Calu3 (cell line): Measurements from ENCODE around the gene GABRD. TPM values are rescaled to one million over a fixed set of nuclear protein-coding genes. Genes with fewer than 3 reads are reported as not detected.

Experiments
- BruUV-seq: library from RNA; stranded (reverse); fragments of 400-500 nt; replicated peaks from 2 replicates; lab custom pipeline; 2021; lab: Mats Ljungman, UMichigan
- CTCF ChIA-PET: fragments of 300-600 bp; sonication (Branson Sonifier 250); formaldehyde crosslinking; loops from one replicate; lab custom pipeline; 2022; ENCODE audit warnings: antibody characterized with exemption; lab: Charles Lee
- DNase-seq: peaks from one replicate; pipeline ENCODE4 v3.0.0; 2022
- H3K27ac Mint-ChIP-seq: one replicate; pipeline ENCODE4 v1.8.0; 2022; ENCODE audit warnings: mixed read lengths; ENCODE audit not compliant: unreplicated experiment
- H3K27me3 Mint-ChIP-seq: one replicate; pipeline ENCODE4 v1.8.0; 2022; ENCODE audit warnings: mixed read lengths; ENCODE audit not compliant: unreplicated experiment
- H3K36me3 Mint-ChIP-seq: one replicate; pipeline ENCODE4 v1.8.0; 2022; ENCODE audit warnings: mild to moderate bottlenecking, moderate library complexity, mixed read lengths; ENCODE audit not compliant: insufficient read depth, unreplicated experiment
- H3K4me1 Mint-ChIP-seq: one replicate; pipeline ENCODE4 v1.8.0; 2022; ENCODE audit warnings: mild to moderate bottlenecking, low read depth, mixed read lengths; ENCODE audit not compliant: unreplicated experiment
- H3K4me3 Mint-ChIP-seq: one replicate; pipeline ENCODE4 v1.8.0; 2022; ENCODE audit warnings: mild to moderate bottlenecking, low read depth, moderate library complexity, mixed read lengths; ENCODE audit not compliant: unreplicated experiment
- H3K9me3 Mint-ChIP-seq: one replicate; pipeline ENCODE4 v1.8.0; 2022; ENCODE audit warnings: low read depth, mixed read lengths; ENCODE audit not compliant: unreplicated experiment
- intact Hi-C: fragments of 100-400 bp; cut with micrococcal nuclease; formaldehyde crosslinking; loops from one replicate; pipeline ENCODE4 v1.10.0; 2022; ENCODE audit not compliant: unreplicated experiment
- total RNA-seq: library from RNA; stranded (reverse); gene quantifications from 2 replicates; pipeline ENCODE4 v1.2.3, GENCODE V29; 2022
- TF ChIP-seq, protein P1 (sequence below): fragments of 200-600 bp; IDR thresholded peaks from one replicate; pipeline ENCODE4 v1.8.0; 2022; ENCODE audit warnings: antibody characterized with exemption; ENCODE audit not compliant: unreplicated experiment

The GABRD gene
- total RNA-seq, 1 experiment from 2014 or later = not detected

DNA sequence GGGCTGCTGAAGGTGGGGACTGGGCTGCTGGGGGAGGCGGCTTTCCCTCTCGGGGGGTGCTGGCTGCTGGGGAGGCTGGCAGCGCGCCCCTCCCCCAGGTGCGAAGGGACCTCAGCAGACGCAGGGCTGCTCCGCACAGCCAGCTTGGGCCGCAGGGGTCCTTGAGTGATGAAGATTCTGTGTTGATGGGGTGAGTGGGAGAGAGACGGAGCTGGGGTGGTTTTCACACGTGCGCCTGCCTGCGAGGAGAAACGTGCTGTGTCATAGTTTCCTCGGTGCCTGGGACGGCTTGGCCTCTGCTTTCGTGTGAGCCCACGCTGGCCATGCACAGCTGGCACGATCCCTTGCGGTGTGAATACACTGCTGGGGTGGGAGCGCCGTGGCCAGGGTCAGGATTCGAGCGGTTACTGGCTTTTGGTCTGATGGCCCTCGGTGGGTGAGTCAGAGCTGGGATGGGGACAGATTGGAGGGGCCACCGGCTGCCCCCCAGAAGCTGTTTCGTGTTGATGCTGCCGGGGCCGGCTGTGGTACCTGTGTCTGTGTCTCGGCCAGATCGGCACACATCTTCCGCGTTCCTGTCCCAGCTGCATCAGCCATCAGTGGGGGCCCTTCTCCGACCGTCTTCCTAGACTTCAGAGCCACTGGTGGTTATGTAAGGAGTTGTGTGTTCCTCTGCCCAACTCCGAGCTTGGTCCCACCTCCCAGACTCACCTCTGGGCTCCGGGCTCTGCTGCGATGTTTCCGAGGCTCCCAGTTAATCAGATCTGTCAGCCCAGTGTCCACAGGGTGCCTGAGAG, 56.0 kb downstream of the GABRD start:
- DNase-seq = no peak
- intact Hi-C loops = no loop called here
- Mint-ChIP-seq H3K9me3 (peaks cover 12% of the 10 kb centered on the region), H3K4me3 (no peak overlapping the region), H3K27ac (no peak overlapping the region), H3K36me3 (peaks cover 24% of the 10 kb centered on the region), H3K4me1 (no peaks in the 10 kb centered on the region), H3K27me3 (no peaks in the 10 kb centered on the region)
- TF ChIP-seq, protein P1, sequence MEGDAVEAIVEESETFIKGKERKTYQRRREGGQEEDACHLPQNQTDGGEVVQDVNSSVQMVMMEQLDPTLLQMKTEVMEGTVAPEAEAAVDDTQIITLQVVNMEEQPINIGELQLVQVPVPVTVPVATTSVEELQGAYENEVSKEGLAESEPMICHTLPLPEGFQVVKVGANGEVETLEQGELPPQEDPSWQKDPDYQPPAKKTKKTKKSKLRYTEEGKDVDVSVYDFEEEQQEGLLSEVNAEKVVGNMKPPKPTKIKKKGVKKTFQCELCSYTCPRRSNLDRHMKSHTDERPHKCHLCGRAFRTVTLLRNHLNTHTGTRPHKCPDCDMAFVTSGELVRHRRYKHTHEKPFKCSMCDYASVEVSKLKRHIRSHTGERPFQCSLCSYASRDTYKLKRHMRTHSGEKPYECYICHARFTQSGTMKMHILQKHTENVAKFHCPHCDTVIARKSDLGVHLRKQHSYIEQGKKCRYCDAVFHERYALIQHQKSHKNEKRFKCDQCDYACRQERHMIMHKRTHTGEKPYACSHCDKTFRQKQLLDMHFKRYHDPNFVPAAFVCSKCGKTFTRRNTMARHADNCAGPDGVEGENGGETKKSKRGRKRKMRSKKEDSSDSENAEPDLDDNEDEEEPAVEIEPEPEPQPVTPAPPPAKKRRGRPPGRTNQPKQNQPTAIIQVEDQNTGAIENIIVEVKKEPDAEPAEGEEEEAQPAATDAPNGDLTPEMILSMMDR = no peak
- no TSS peak for BruUV-seq
- CTCF ChIA-PET = no interaction called here

DNA sequence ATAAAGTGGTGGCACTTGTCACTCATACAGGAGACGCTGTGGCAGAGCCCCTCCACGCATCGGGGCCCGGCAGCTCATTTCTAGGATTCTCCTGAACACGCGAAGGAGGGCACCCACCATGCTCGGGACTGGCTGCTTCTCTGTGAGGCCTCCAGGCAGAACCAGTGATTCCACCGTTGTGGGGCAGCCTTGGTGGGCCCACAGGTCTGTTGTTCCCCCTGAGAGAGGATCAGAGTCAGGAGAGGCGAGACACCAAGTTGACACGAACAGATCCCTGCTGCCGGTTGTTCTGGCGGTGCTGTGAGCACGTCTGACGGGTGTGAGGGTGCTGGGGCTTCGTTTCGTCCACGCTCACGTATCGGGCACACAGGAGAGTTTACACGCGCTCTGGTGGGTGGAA, 57.7 kb downstream of the GABRD start:
- H3K4me3 Mint-ChIP-seq = no peak overlapping the region
- CTCF ChIA-PET = no interaction called here

DNA sequence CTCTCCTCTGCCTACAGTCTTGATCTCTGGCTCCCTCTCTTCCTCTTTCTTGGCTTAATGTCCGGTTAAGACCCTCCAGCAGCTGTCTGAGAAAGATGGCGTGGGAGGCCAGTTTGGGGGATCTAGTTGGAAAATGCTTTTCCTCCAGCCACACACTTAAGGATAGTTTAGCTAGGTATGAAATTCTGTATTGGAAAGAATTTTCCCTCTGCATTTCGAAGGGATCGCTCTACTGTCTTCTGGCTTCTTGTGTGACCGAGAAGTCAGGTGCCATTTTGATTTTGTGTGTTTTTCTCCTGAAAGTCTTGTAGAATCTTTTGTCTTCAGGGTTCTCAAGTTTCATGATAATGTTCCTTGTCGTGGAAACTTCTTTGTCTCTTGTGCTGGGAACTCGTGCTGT, 59.0 kb downstream of the GABRD start:
- no peak for DNase-seq
- H3K27me3 Mint-ChIP-seq = no peaks in the 10 kb centered on the region
- TF ChIP-seq, protein P1 = no peak
- no peaks in the 10 kb centered on the region for H3K4me1 Mint-ChIP-seq
- H3K4me3 Mint-ChIP-seq = no peak overlapping the region
- intact Hi-C loops = no loop called here
- no peak overlapping the region for H3K27ac Mint-ChIP-seq
- CTCF ChIA-PET = no interaction called here
- BruUV-seq = no TSS peak
- H3K9me3 Mint-ChIP-seq = peaks cover 12% of the 10 kb centered on the region
- peaks cover 31% of the 10 kb centered on the region for H3K36me3 Mint-ChIP-seq

More for the DNA sequence above, 57.7 kb downstream of the GABRD start:
- no peak overlapping the region for H3K27ac Mint-ChIP-seq
- peaks cover 31% of the 10 kb centered on the region for H3K36me3 Mint-ChIP-seq
- no peaks in the 10 kb centered on the region for H3K4me1 Mint-ChIP-seq
- DNase-seq = no peak
- no TSS peak for BruUV-seq
- H3K9me3 Mint-ChIP-seq = peaks cover 12% of the 10 kb centered on the region
- intact Hi-C loops = no loop called here
- no peaks in the 10 kb centered on the region for H3K27me3 Mint-ChIP-seq
- TF ChIP-seq, protein P1 = no peak

DNA sequence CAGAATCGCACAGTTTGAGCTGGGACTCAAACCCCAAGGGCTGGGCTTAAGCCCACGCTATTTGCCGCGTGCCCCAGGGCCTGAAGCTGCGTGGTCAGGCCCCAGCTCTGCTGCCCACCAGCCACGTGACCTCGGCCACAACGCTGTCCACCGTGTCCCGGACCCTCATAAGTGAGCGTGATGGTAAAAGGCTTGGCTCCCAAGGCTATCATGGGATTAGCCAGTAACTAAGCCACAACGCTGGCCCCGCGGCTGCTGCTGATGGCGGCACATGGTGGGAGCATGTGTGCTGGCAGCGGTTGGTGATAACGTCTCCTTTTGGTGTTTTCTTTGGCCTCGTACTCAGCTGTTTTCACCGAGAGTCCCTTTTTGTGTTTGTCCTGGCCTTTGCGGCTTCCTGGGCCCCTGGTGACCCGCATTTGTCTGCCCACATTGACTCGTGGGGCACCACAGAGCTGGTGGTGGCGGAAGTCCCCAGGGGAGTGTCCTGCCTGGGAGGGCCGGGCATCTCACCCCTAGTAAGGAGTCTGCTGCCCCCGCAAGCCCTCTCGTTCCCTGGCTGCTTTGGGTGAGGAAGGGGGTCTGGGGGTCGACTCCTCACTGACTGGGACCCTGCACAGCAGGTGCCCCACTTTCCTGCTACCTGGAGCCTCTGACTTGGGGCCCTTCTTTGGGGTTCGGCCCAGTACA, 60.4 kb downstream of the GABRD start:
- Mint-ChIP-seq H3K9me3 (peaks cover 12% of the 10 kb centered on the region), H3K4me3 (no peak overlapping the region), H3K27me3 (no peaks in the 10 kb centered on the region), H3K4me1 (no peaks in the 10 kb centered on the region), H3K36me3 (peaks cover 26% of the 10 kb centered on the region), H3K27ac (no peak overlapping the region)
- BruUV-seq = no TSS peak
- DNase-seq = no peak
- TF ChIP-seq, protein P1 = no peak
- CTCF ChIA-PET = no interaction called here
- intact Hi-C loops = no loop called here
